Activated CD8-positive, alpha-beta T cell treated with anti-CD3 and anti-CD28 coated beads, Interleukin-2, amount 10 ng/mL, durations not matched to agents 7 days and 5 days (primary cell): ENCODE data around the gene UGT3A2. TPM values are rescaled to one million over a fixed set of nuclear protein-coding genes. Genes with fewer than 3 reads are reported as not detected.

Experiments used
- ATAC-seq: fragments of 150-1000 bp; cut with Tn5 transposase; one replicate; pipeline ENCODE4 v1.10.0; 2021; ENCODE audit warnings: moderate library complexity
- CTCF ChIA-PET: fragments of 350-600 bp; sonication (Branson Sonifier 250); formaldehyde crosslinking; loops from one replicate; lab custom pipeline; 2021; ENCODE audit warnings: antibody characterized with exemption; lab: Charles Lee
- POLR2A ChIA-PET: fragments of 350-600 bp; sonication (Branson Sonifier 250); formaldehyde crosslinking; loops from one replicate; lab custom pipeline; 2021; ENCODE audit warnings: antibody characterized with exemption; lab: Charles Lee
- DNase-seq: peaks from one replicate; pipeline ENCODE4 v3.0.0-alpha.2; 2020
- H3K27ac Mint-ChIP-seq: one replicate; pipeline ENCODE4 v1.8.0; 2021; ENCODE audit warnings: mild to moderate bottlenecking, mixed read lengths
- H3K27me3 Mint-ChIP-seq: one replicate; pipeline ENCODE4 v1.8.0; 2021; ENCODE audit warnings: low read depth, mixed read lengths
- H3K36me3 Mint-ChIP-seq: one replicate; pipeline ENCODE4 v1.8.0; 2021; ENCODE audit warnings: low read depth, mixed read lengths
- H3K4me1 Mint-ChIP-seq: one replicate; pipeline ENCODE4 v1.8.0; 2021; ENCODE audit warnings: low read depth, mixed read lengths
- H3K4me3 Mint-ChIP-seq: one replicate; pipeline ENCODE4 v1.8.0; 2021; ENCODE audit warnings: mild to moderate bottlenecking, mixed read lengths
- H3K9me3 Mint-ChIP-seq: one replicate; pipeline ENCODE4 v1.8.0; 2022; ENCODE audit warnings: mixed read lengths; ENCODE audit not compliant: insufficient read depth
- total RNA-seq, 2 experiments: library from RNA; stranded (reverse); gene quantifications; one replicate each; pipeline ENCODE4 v1.2.3, GENCODE V29; 2021

The UGT3A2 gene
- total RNA-seq, 2 experiments from 2014 or later = not detected

DNA sequence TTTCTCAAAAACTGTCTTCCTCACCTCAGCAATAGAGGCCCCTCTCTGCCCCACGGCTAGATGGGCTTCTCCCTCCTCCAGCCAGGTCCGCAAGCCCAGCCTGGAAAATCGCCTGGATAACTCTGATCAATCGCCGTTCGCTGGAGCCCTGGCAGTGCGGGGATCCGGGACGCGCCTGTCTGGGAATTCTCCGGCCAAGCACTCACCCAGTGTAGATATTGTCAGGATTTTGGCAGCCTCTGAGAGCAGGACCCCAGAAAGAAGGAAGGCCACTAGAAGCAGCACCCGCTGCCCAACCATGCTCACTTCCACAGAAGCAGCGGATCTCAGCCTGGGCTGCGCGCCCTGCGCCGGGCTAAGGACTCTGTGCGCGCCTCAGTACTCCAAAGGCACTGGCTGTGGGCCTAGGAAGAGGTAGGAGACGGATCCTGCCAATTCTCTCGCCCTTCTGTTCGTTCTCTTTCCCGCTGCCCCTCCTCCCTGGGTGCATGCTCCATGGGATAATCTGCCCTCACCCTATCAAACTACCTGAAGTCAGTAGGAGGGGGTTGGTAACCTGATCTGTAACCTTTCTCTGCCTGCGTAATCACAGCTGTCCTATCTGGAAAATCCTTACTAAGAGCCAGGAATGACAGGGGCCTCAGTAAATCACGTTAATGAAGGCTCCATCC, 75.6 kb downstream of the UGT3A2 start, which contains the start of gene UGT3A1:
UGT3A1 (minus strand) TSS at position 450 of the 671 bp plus-strand sequence; CDS start at position 300, 150 bp downstream.
- ATAC-seq (no peak), DNase-seq (no peak)
- no peaks in the 10 kb centered on the region for H3K9me3 Mint-ChIP-seq
- no peaks in the 10 kb centered on the region for H3K4me1 Mint-ChIP-seq
- POLR2A ChIA-PET = no interaction called here
- H3K4me3 Mint-ChIP-seq = no peak within 1 kb of the TSS
- H3K36me3 Mint-ChIP-seq = no peaks in the 10 kb centered on the region
- H3K27ac Mint-ChIP-seq = no peak within 1 kb of the TSS
- H3K27me3 Mint-ChIP-seq = peaks cover 6% of the 10 kb centered on the region
- CTCF ChIA-PET = no interaction called here

DNA sequence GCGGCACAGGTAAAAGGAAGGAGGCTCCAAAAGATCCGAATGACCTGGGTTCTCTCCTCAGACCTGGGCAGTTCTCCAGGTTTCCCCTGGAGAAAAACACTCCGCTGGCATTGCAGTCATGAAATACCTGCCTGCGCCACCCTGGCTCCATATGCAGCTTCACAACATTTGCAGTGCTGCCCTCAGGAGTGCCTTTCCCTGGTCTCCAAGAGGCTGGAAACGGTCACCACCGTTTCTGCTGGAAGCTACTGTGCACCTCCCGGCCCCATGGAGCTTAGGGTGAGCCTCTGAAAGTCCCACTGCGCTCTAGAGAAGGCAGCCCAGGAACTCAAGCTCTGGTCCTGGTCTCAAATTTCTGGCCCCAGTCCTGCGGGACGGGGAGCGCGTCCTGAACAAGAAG, 76.2 kb downstream of the UGT3A2 start:
- Mint-ChIP-seq H3K4me3 (no peak overlapping the region), H3K27me3 (peaks cover 6% of the 10 kb centered on the region), H3K36me3 (no peaks in the 10 kb centered on the region), H3K27ac (no peak overlapping the region), H3K4me1 (no peaks in the 10 kb centered on the region), H3K9me3 (no peaks in the 10 kb centered on the region)
- DNase-seq (no peak), ATAC-seq (no peak)
- ChIA-PET POLR2A (no interaction called here), CTCF (no interaction called here)

DNA sequence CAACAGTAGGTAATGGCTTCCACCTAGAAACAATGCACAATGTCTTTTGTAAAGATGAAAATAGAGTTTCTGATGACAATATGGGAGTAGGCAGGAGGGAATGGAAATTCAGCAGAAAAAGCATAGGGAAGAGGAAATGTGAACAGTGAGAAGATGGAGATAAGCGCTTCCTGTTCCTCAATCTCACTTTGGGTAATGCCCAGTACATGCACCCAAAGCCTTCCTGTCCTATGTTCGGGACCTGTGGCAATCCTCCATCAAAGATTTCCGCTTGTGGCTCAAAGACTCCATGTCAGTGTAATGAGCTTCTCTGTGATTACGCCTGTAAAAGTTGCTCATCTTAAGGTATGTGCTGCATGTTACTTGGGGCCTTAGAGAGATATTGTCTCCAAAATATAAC, 78.2 kb downstream of the UGT3A2 start:
- ChIA-PET CTCF (no interaction called here), POLR2A (no interaction called here)
- Mint-ChIP-seq H3K4me1 (no peaks in the 10 kb centered on the region), H3K36me3 (no peaks in the 10 kb centered on the region), H3K27ac (no peak overlapping the region), H3K4me3 (no peak overlapping the region), H3K9me3 (no peaks in the 10 kb centered on the region), H3K27me3 (peaks cover 6% of the 10 kb centered on the region)
- DNase-seq = no peak
- ATAC-seq = no peak

DNA sequence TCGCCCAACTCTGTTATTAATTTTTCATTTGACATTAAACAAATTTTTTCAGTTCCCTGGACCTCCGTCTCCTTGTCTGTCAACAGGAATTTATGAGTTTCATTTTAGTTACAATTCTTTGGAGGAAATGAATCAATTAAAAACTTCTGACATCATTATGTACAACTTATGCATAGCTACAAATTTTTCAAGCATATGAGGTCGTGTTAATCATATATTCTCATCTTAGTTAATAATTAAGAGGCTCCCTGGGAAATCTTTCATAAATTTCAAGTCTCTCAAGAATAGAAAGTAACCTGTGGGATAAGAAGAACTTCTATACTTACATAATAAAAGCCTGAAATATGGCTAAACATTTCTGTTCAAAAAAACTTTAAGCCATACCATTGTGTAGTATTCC, 78.9 kb downstream of the UGT3A2 start:
- ChIA-PET POLR2A (no interaction called here), CTCF (no interaction called here)
- peaks cover 6% of the 10 kb centered on the region for H3K27me3 Mint-ChIP-seq
- H3K4me3 Mint-ChIP-seq = no peak overlapping the region
- peaks cover 3% of the 10 kb centered on the region for H3K9me3 Mint-ChIP-seq
- H3K4me1 Mint-ChIP-seq = no peaks in the 10 kb centered on the region
- ATAC-seq (no peak), DNase-seq (no peak)
- H3K27ac Mint-ChIP-seq = no peak overlapping the region
- H3K36me3 Mint-ChIP-seq = no peaks in the 10 kb centered on the region

Other genes starting within 250 kb of the UGT3A2 start
- 10 to 100 TPM; 45.4 to 48.4 TPM for gene IL7R, start 210.0 kb downstream of the UGT3A2 start, total RNA-seq
- not detected for gene CAPSL, start 128.3 kb downstream of the UGT3A2 start, total RNA-seq
- not detected for gene UGT3A1, start 75.5 kb downstream of the UGT3A2 start, total RNA-seq
- gene LMBRD2, start 85.0 kb upstream of the UGT3A2 start, total RNA-seq = 10 to 100 TPM; 11.5 to 11.8 TPM
- gene SKP2, start 85.2 kb upstream of the UGT3A2 start, total RNA-seq = 10 to 100 TPM; 54.6 to 61.4 TPM
- gene NADK2, start 175.0 kb upstream of the UGT3A2 start, total RNA-seq = 10 to 100 TPM; 11.0 to 12.8 TPM
- not detected for gene RANBP3L, start 235.0 kb upstream of the UGT3A2 start, total RNA-seq